Caco-2 (cell line): ENCODE data around the gene IGSF11. TPM values are rescaled to one million over a fixed set of nuclear protein-coding genes. Genes with fewer than 3 reads are reported as not detected.
"Not testable (repeated sequence)": the region's sequence is repeated elsewhere in the genome, so short reads cannot be mapped to it uniquely, and the experiment has no call there.

Experiments used
- BruUV-seq: library from RNA; stranded (reverse); fragments of 400-500 nt; replicated peaks from 2 replicates; lab custom pipeline; 2021; lab: Mats Ljungman, UMichigan
- CTCF ChIA-PET: fragments of 300-600 bp; sonication (Branson Sonifier 250); formaldehyde crosslinking; loops from one replicate; lab custom pipeline; 2022; ENCODE audit warnings: antibody characterized with exemption; lab: Charles Lee
- POLR2A ChIA-PET: fragments of 300-600 bp; sonication (Branson Sonifier 250); formaldehyde crosslinking; loops from one replicate; lab custom pipeline; 2022; ENCODE audit warnings: antibody characterized with exemption; lab: Charles Lee
- DNase-seq, 2 experiments: peaks; one replicate each; pipeline versions ENCODE4 v3.0.0 to v3.0.0-alpha.2; 2020 to 2022
- H3K27me3 ChIP-seq: replicated peaks from 2 replicates; pipeline ENCODE4 v1.6.0; 2011; ENCODE audit warnings: low read length; ENCODE audit not compliant: control insufficient read depth, insufficient read depth
- H3K36me3 ChIP-seq: 2 replicates; pipeline ENCODE4 v1.5.1; 2011; ENCODE audit warnings: low read length; ENCODE audit not compliant: control insufficient read depth, insufficient read depth
- H3K4me1 ChIP-seq: fragments of 250-450 bp; sonication (Bioruptor Pico); 2 replicates; pipeline ENCODE4 v1.5.1; 2020; ENCODE audit warnings: mild to moderate bottlenecking
- H3K4me3 ChIP-seq: 2 replicates; pipeline ENCODE4 v1.5.1; 2011; ENCODE audit warnings: low read depth, mild to moderate bottlenecking, control low read depth, low read length
- H3K9me3 ChIP-seq: fragments of 250-450 bp; sonication (Bioruptor Pico); 2 replicates; pipeline ENCODE4 v1.5.1; 2020; ENCODE audit warnings: mild to moderate bottlenecking, moderate library complexity
- H3K27ac Mint-ChIP-seq: one replicate; pipeline ENCODE4 v1.8.0; 2022; ENCODE audit warnings: mixed read lengths; ENCODE audit not compliant: unreplicated experiment
- H3K27me3 Mint-ChIP-seq: one replicate; pipeline ENCODE4 v1.8.0; 2022; ENCODE audit warnings: mixed read lengths; ENCODE audit not compliant: insufficient read depth, unreplicated experiment
- H3K36me3 Mint-ChIP-seq: one replicate; pipeline ENCODE4 v1.8.0; 2022; ENCODE audit warnings: mild to moderate bottlenecking, mixed read lengths; ENCODE audit not compliant: insufficient read depth, unreplicated experiment
- H3K4me1 Mint-ChIP-seq: one replicate; pipeline ENCODE4 v1.8.0; 2022; ENCODE audit warnings: low read depth, mixed read lengths; ENCODE audit not compliant: unreplicated experiment
- H3K4me3 Mint-ChIP-seq: one replicate; pipeline ENCODE4 v1.8.0; 2022; ENCODE audit warnings: mild to moderate bottlenecking, moderate library complexity, mixed read lengths; ENCODE audit not compliant: unreplicated experiment
- H3K9me3 Mint-ChIP-seq: one replicate; pipeline ENCODE4 v1.8.0; 2022; ENCODE audit warnings: mixed read lengths; ENCODE audit not compliant: unreplicated experiment
- CTCF ChIP-seq, 2 experiments: fragments of 200-600 bp in 1 of 2; IDR thresholded peaks; 1 replicate in 1 of 2; 2 replicates in 1 of 2; pipeline versions ENCODE4 v1.5.1 to v1.8.0; 2011 to 2022; ENCODE audit warnings: antibody characterized with exemption in 1 of 2, control low read depth in 1 of 2, inconsistent platforms in 1 of 2, low read depth in 1 of 2, low read length in 1 of 2, mild to moderate bottlenecking in 1 of 2, moderate library complexity in 1 of 2; ENCODE audit not compliant: insufficient read depth in 1 of 2, severe bottlenecking in 1 of 2, unreplicated experiment in 1 of 2
- intact Hi-C: fragments of 100-400 bp; cut with micrococcal nuclease; formaldehyde crosslinking; loops from one replicate; pipeline ENCODE4 v1.10.0; 2022; ENCODE audit not compliant: unreplicated experiment
- total RNA-seq: library from RNA; stranded (reverse); gene quantifications from 2 replicates; pipeline ENCODE4 v1.2.3, GENCODE V29; 2022

IGSF11 gene
- total RNA-seq, 1 experiment from 2014 or later = 0.41 TPM

DNA sequence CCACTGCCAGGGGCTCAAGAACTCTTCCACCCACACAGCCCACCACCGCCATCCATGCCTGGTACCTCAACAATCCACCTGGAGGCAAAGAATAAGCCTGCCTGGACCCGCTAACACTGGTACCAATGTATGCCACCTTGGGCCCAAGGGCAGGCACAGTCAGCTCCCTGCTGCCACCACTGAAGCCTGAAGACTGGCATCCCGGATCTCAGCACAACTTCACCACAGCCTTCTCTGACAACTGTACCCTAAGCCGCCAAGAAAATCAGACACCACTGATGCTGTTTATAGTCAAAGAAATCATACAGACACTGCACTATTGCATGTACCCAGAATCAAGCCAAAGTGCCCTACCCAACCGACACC lies 56.3 kb downstream of the IGSF11 start:
- H3K27me3 ChIP-seq = no peaks in the 10 kb centered on the region; the same call in 1 of the 2 replicates
- no peak for TF ChIP-seq CTCF (IDR thresholded peaks at IDR 0.05; ENCODE audit: insufficient read depth in 1 of 2, low read depth in 1 of 2, low read length in 1 of 2, severe bottlenecking in 1 of 2, unreplicated experiment in 1 of 2)
- peaks cover 5% of the 10 kb centered on the region for H3K27me3 Mint-ChIP-seq
- intact Hi-C loops = no loop called here
- DNase-seq = no peak
- ChIA-PET POLR2A (no interaction called here), CTCF (no interaction called here)
- no peak overlapping the region for H3K4me3 Mint-ChIP-seq
- H3K36me3 ChIP-seq = no peaks in the 10 kb centered on the region
- H3K4me1 ChIP-seq = no peaks in the 10 kb centered on the region
- H3K4me1 Mint-ChIP-seq = no peaks in the 10 kb centered on the region
- no TSS peak for BruUV-seq
- H3K4me3 ChIP-seq = no peak overlapping the region
- no peaks in the 10 kb centered on the region for H3K36me3 Mint-ChIP-seq
- H3K9me3 ChIP-seq = no peaks in the 10 kb centered on the region
- no peaks in the 10 kb centered on the region for H3K9me3 Mint-ChIP-seq
- no peak overlapping the region for H3K27ac Mint-ChIP-seq

GRCh38 chr3:118977671-118978392 lies 56.8 kb downstream of the IGSF11 start:
- POLR2A ChIA-PET = no interaction called here
- no peaks in the 10 kb centered on the region for H3K36me3 Mint-ChIP-seq

GRCh38 chr3:118977118-118977517 lies 57.5 kb downstream of the IGSF11 start:
- no peak for TF ChIP-seq CTCF (IDR thresholded peaks at IDR 0.05; ENCODE audit: insufficient read depth in 1 of 2, low read depth in 1 of 2, low read length in 1 of 2, severe bottlenecking in 1 of 2, unreplicated experiment in 1 of 2)
- no peak for DNase-seq
- Mint-ChIP-seq H3K4me3 (no peak overlapping the region), H3K36me3 (no peaks in the 10 kb centered on the region), H3K9me3 (no peaks in the 10 kb centered on the region), H3K27ac (no peak overlapping the region), H3K27me3 (peaks cover 5% of the 10 kb centered on the region), H3K4me1 (no peaks in the 10 kb centered on the region)
- no TSS peak for BruUV-seq
- POLR2A ChIA-PET = no interaction called here
- no peaks in the 10 kb centered on the region for H3K9me3 ChIP-seq
- CTCF ChIA-PET = no interaction called here
- intact Hi-C loops = no loop called here
- H3K4me3 ChIP-seq = no peak overlapping the region
- H3K36me3 ChIP-seq = no peaks in the 10 kb centered on the region
- no peaks in the 10 kb centered on the region; the same call in 1 of the 2 replicates for H3K27me3 ChIP-seq
- H3K4me1 ChIP-seq = no peaks in the 10 kb centered on the region

More at GRCh38 chr3:118977671-118978392, 56.8 kb downstream of the IGSF11 start:
- Histone ChIP-seq H3K27me3 (no peaks in the 10 kb centered on the region; the same call in 1 of the 2 replicates), H3K36me3 (no peaks in the 10 kb centered on the region), H3K4me3 (no peak overlapping the region), H3K9me3 (no peaks in the 10 kb centered on the region), H3K4me1 (no peaks in the 10 kb centered on the region)
- DNase-seq = no peak
- BruUV-seq = no TSS peak
- H3K27me3 Mint-ChIP-seq = peaks cover 5% of the 10 kb centered on the region
- H3K9me3 Mint-ChIP-seq = no peaks in the 10 kb centered on the region
- H3K4me1 Mint-ChIP-seq = no peaks in the 10 kb centered on the region
- H3K27ac Mint-ChIP-seq = no peak overlapping the region
- no peak overlapping the region for H3K4me3 Mint-ChIP-seq
- no peak for TF ChIP-seq CTCF (IDR thresholded peaks at IDR 0.05; ENCODE audit: insufficient read depth in 1 of 2, low read depth in 1 of 2, low read length in 1 of 2, severe bottlenecking in 1 of 2, unreplicated experiment in 1 of 2)
- intact Hi-C loops = no loop called here
- CTCF ChIA-PET = no interaction called here

- CTCF ChIA-PET, H3K36me3 Mint-ChIP-seq, H3K27me3 Mint-ChIP-seq, DNase-seq, H3K4me3 ChIP-seq, intact Hi-C loops, H3K9me3 ChIP-seq, H3K9me3 Mint-ChIP-seq, H3K4me1 Mint-ChIP-seq, H3K4me3 Mint-ChIP-seq, BruUV-seq, H3K4me1 ChIP-seq, H3K27ac Mint-ChIP-seq, H3K36me3 ChIP-seq, H3K27me3 ChIP-seq, POLR2A ChIA-PET: not testable (repeated sequence)
These were observed 59.2 kb downstream of the IGSF11 start for GRCh38 chr3:118975476-118975875.
